Stimulated activated CD8-positive, alpha-beta memory T cell treated with anti-CD3 and anti-CD28 coated beads, Interleukin-12 subunit alpha, Interleukin-12 subunit beta, amount 100 ng/mL, for 4 hours (primary cell): ENCODE results near the gene ARHGEF12.

Experiments used
- DNase-seq: peaks from one replicate; pipeline ENCODE4 v3.0.0-alpha.2; 2020; ENCODE audit warnings: low read depth

The ARHGEF12 gene

GRCh38 chr11:120424185-120424969, 88.2 kb downstream of the ARHGEF12 start:
- no peak for DNase-seq

DNA sequence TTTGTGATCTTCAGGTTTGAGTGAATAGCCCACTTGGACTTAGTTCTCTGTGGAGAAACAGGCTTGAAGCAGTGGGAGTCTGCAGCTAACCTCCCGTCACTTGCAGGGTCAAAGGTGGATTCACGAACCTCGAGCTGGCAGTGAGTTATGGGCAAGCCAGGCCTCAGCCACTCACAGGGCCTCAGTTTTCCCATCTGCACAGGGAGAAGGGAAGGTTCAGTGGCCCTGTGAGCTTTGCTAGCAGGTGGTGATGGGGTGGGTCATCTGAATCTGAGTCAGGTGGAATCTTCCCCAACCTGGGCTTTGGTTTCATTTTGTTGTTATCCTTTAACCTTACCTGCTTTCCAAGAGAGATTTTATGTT, 88.7 kb downstream of the ARHGEF12 start:
- DNase-seq = no peak

DNA sequence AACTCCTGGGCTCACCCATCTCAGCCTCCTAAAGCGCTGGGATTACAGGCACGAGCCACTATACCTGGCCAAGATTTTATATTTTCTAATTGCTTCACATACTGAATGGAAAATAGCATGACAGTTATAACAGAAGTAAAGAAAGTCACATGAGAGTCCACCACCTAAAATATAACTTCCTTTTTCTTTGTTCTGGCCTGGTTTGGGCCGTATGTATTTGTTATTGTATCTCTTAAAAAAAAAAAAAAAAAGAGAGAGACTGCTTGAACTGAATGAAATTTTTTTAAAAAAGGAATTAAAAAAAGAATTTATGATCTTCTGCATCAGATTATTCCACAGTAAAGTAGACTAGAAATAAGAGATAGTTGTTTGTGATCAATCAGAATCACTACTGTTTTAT, 89.3 kb downstream of the ARHGEF12 start:
- no peak for DNase-seq

- no peak for DNase-seq
Measured at GRCh38 chr11:120430146-120430545, 93.9 kb downstream of the ARHGEF12 start.

DNA sequence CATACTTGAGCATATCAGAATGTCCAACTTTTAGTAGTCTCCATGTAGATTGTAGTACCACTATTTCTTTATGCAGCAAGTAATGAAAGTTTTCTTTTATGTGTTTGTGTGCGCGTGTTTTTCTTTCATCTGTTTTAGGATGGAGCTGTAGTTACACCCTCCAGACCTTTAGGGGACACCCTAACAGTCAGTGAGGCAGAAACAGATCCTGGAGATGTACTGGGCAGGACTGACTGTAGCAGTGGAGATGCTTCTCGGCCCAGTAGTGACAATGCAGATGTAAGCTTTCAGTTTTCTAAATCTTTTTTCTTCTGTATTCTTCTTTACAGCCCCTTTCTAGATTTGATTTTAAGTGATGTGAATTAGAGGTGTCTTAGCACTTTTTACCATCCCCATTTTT, 95.4 kb downstream of the ARHGEF12 start:
- DNase-seq = no peak

- no peak for DNase-seq
Measured at GRCh38 chr11:120432056-120433018, 96.1 kb downstream of the ARHGEF12 start.

- DNase-seq = no peak
Measured at GRCh38 chr11:120441592-120441991, 105.4 kb downstream of the ARHGEF12 start.

GRCh38 chr11:120442031-120442430, 105.8 kb downstream of the ARHGEF12 start:
- DNase-seq = no peak

DNA sequence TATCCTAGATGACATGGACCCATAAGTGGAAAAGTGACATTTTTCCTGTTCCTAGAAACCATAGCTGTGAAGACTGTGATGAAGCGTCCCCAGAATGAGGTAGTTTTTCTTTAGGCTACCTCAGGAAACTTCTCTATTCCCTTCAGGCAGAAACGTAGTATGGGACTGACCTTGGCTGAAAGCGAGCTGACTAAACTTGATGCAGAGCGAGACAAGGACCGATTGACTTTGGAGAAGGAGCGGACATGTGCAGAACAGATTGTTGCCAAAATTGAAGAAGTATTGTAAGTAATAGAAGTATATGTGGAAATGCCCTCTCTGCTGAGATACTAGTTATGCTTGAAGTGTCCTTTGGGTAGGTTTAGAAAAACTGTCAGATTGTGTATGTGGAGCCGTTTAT, 110.6 kb downstream of the ARHGEF12 start:
- no peak for DNase-seq

GRCh38 chr11:120448240-120448639, 112.0 kb downstream of the ARHGEF12 start:
- DNase-seq = no peak

DNA sequence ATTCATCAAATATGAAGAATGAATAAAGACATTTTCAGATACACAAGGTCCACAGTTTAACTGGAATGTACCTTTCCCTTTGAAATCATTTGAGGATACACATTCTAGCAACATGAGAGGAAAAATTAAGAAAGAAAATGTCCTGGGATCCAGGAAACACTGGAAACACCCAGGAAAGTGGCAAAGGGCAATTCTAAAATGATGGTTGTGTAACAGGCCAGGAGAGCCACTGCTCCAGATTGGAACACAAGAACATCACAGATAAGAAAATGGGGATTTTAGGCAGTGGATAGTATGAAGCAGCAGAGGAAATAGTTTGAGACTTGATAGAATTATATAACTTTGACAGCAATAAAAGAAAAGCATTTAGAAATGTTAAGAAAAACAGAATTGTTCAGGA, 119.3 kb downstream of the ARHGEF12 start:
- no peak for DNase-seq

DNA sequence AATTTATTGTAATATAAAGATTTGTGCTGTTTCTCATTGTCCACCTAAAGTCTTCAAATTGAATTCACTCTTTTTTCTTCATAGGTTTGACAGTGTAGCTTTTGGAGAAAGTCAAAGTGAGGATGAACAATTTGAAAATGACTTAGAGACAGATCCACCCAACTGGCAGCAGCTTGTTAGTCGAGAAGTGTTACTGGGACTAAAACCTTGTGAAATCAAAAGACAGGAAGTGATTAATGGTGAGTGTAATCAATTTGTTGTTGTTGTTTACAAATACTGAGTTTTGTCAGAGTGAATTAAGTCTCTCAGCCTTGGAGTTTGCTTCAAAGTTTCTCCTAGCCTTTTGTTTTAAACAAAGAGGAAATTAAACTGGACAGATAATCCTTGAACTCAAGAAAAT, 121.8 kb downstream of the ARHGEF12 start:
- no peak for DNase-seq

GRCh38 chr11:120462825-120463224, 126.6 kb downstream of the ARHGEF12 start:
- DNase-seq = no peak

- DNase-seq = no peak
Measured at GRCh38 chr11:120465921-120466534, 129.8 kb downstream of the ARHGEF12 start.

DNA sequence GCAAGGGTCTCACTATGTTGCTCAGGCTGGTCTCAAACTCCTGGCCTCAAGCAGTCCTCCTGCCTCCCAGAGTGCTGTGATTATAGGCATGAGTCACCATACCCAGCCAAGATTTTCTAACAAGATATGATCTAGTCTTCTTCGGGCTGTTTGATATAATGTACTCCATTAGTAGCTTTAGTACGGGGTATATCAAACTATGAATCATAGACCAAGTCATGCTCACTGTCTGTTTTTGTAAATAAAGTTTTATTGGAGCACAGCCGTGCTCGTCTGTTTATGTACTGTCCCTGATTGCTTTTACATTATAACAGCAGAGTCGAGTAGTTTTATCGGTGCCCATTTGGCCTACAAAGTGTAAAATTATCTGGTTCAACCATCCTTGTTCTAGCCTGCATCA, 131.4 kb downstream of the ARHGEF12 start:
- DNase-seq = no peak

DNA sequence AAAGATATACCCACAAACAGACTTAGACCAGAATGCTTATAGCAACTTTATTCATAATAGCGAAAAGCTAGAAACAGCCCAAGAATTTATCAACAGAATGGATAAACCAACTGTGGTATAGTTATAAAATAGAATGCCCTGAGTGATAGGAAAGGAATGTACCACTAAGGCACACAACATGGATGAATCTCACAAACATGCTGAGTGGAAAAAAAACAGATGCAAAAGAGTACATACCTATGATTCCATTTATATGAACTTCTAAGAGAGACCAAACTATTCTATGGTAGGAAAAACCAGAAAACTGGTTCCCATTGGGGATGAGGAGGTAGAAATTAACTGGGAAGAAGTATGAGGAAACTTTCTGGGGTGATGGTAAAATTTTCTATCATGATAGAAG, 134.9 kb downstream of the ARHGEF12 start:
- DNase-seq = no peak

GRCh38 chr11:120471994-120472393, 135.8 kb downstream of the ARHGEF12 start:
- DNase-seq = no peak

GRCh38 chr11:120473503-120473902, 137.3 kb downstream of the ARHGEF12 start:
- DNase-seq = no peak

GRCh38 chr11:120482149-120482548, 145.9 kb downstream of the ARHGEF12 start:
- no peak for DNase-seq

- DNase-seq = no peak
Measured at GRCh38 chr11:120484722-120485121, 148.5 kb downstream of the ARHGEF12 start.

DNA sequence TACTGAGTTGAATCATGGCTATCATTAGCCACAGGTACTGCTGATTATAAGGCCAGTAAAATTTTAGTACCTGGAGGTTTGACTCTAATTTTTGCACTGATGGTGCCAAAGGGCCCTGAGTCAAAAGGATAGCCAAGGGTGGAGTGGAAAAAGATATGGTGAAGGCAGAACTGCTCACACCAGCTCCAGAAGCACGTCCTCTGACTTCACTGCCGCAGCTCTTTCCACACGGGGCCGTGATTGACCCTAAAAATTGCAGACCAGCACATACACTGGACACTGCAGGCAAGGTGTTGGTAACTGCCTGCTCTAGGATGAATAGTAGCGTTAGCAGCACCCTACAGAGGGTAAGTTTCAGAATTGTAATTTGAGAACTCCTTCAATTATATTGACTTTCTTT, 149.9 kb downstream of the ARHGEF12 start:
- DNase-seq = no peak

DNA sequence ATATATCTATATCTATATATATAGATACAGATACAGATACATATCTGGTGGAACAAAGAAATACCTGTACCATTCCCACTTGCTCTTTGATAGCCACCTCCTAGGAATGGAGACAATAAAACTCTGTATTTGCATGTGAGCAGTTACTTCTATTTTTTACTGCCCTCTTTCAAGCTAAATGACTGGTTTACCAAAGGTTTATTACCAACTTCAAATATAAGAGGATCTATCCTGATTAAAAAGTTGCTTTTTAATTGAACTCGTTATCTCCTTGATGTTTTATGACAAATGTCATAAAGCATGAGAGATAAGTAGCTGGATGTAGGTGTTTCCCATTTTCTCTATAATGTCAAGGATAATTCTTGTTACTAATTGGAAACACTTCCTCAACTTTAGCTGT, 153.6 kb downstream of the ARHGEF12 start:
- DNase-seq = no peak

DNA sequence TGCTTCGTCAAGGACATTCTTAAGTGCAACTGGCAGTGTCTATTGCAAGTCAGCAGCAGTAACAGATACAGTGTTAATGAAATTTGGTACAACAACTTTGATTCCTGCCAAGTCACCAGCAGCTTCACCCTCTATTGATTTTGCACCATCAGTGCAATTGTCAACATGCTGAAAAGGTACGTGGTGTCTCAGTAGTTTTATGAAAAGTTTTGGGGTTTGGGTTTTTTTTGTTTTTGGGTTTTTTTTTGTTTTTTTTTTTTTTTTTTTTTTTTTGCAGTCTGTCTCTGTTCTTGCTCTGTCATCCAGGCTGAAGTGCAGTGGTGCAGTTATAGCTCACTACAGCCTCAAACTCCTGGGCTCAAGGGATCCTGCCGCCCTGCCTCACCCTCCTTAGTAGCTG, 156.3 kb downstream of the ARHGEF12 start:
- no peak for DNase-seq
